CD4-positive, alpha-beta T cell treated with Interleukin-1 beta for 1 hour (primary cell): ENCODE data around the gene DMRTB1.
"Not testable (repeated sequence)": the region's sequence is repeated elsewhere in the genome, so short reads cannot be mapped to it uniquely, and the experiment has no call there.

Experiments used
- DNase-seq, 2 donors: peaks; one replicate each; pipeline ENCODE4 v3.0.0-alpha.2; 2020 to 2022

Gene DMRTB1

DNA sequence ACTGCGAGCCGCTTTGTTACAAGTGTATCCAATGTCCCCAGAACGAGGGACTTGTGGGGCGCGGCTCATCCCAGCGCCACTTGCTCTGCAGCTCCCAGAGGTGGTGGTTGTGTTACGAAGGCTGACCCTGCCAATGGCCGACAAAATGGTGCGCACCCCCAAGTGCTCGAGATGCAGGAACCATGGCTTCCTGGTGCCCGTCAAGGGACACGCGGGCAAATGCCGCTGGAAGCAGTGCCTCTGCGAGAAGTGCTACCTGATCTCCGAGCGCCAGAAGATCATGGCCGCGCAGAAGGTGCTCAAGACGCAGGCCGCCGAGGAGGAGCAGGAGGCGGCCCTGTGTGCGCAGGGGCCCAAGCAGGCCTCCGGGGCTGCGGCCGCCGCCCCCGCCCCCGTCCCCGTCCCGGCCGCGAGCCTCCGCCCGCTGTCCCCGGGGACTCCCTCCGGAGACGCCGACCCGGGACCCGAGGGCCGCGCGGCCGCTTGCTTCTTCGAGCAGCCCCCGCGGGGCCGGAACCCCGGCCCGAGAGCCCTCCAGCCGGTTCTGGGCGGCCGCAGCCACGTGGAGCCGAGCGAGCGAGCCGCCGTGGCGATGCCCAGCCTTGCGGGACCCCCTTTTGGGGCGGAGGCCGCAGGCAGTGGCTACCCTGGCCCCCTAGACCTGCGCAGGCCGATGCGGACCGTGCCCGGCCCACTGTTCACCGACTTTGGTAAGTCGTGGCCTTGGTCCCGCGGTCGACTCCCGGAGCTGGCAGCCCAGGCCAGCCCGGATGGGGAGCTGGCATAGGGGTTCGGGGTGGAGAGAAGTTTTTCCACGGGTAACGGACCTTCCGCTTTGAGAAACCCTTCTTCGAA is at the start of gene DMRTB1:
Gene DMRTB1, plus strand, starts transcription at position 79 of the 855 bp plus-strand sequence. Its CDS starts 55 bp downstream, at position 134.
- DNase-seq = no peak

DNA sequence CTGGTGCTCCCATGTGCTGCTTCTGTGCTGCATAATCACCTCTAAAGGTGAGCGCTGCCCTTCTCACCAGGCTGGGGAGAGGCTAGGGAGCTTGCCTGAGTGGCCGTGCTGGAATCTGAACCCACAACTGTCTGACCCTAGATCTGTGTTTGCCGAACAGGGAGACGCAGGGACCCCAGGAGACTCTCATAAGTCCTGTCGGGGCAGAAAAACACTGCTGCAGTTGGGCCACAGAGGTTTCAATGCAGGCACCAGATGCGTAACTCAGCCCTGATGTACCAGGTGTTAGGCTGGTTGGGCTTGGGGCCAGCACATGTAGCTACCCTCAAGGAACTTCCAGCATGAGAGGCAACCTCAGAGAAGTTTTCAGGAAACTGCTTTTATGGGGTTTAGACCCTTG is 49.5 kb upstream of the DMRTB1 start:
- DNase-seq = no peak

DNA sequence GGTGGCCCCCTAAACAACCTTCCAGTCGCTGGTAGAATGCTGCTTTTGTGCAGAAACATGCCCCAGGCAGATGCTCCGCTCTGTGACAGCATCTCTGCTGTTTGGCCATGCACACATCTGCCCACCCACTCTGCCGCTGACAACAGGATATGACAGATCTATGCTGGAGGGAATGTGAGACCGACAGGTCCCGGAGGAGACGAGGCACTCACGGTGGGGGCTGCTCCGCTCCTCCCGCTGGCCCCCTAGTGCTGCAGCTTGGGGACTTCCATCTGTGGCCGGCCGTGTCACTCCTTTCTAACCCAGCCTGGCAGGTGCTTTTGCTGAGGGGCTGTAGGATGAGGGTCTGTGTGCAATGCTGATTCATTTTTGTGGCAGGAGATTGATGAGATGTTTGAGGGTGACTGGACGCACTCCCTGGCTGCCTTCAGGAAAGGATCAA is 49.1 kb upstream of the DMRTB1 start:
- DNase-seq = peak; percentile 58 to 62

GRCh38 chr1:53410701-53411100 is 48.5 kb upstream of the DMRTB1 start:
- DNase-seq = no peak

DNA sequence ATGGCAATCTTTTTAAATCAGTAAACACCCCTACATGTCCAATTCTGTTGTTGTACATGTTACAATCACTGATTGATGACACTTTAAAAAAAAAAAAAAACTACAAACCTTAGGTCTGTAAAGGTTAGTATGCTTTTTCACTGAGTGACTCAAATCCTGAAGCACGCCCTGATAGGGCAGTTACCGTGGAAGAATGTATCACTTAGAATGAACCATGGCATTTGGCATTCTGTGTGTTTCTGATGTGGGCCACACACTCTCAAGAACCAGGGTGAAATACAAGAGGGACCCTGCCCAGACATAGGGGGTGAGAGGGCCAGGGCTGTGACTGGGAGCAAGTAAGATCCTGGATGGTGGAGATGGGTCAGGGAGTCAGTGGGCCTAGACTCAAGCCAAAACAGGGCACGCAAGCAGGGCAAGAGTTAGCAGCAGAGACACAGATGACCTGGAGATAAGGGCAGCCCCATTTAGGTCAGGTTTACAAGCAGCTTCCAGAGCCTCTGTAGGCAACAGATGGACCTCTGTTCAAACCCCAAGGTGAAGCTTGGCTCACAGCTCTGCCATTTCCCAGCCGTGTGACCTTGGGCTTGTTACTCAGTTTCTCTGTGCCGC is 47.6 kb upstream of the DMRTB1 start:
- no peak for DNase-seq

- no peak for DNase-seq
These were observed 46.7 kb upstream of the DMRTB1 start for GRCh38 chr1:53412285-53413174.

DNA sequence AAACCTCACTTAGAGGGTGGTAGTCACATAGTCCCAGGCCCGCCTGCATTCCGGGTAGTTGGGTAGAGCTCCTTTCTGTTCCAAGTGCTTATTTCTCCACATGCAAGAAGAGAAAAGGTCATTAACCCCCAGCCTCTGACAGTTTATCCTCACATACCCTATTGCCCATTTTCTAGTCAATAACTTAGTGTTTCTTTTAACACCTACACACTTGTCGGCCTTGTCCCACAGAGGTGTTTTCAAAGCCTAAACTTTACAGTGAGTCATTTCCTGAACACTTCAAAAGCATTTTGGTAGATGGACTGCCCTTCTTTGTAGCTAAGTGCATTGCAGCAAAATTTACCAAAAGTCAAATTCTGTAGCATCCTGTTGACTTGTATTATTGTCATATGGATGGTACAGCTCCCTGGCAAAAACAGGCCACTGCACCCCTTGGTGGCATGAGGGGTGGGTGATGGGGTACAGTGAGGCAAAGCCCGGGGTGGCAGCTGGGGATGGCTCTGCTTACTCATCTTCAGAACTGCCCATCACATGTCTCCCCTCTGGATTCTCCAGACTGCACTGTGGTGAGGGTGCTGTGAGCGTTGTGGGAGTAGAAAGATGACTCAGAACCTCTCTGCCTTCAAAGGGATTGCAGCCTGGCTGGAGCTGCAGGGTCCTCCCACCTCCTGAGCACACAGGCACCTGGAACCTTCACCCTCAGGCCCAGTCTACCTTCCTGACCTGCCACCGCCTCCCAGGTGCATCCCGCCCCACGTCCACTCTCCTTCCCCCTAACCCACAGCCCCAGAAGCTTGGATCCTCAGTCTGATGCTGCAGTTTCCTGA is 45.8 kb upstream of the DMRTB1 start:
- DNase-seq = peak; percentile 15 to 66

DNA sequence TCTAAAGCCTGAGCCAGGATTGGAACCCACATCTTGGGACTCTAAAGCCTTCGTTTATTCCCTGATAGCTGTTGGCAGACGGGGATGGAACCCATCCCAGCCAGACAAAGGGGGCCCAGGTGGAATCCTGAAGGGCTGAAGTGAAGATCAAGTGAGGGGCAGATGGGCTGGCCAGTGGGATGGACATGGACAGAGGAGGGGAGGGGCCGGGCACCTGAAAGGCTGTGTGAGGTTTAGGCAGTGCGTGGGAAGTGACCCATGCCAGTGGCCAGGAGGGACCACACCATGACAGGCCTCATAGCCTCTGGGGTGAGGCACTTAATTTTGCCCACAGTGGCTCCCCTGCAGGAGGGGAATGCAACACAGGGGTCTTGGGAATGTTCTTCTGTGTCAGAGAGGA is 44.6 kb upstream of the DMRTB1 start:
- DNase-seq = no peak

DNA sequence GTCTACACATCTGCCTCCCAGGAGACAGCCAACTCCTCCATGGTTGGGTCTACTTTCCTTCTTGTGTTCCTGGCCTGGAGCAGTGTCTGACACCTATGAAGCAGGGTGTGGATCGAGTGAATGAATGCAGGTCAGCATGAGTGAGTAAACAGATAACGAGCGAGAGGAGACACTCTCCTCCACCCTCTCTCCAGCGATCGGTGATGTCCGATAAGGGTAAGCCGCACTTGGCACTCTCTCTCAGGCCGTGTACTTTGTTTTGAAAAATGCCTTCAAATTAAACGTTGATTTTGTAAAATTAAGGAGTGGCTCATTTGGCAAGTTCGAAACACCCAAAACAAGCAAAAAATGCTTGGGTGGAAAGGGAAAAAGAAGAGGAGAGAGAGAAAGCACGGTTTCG is 43.8 kb upstream of the DMRTB1 start:
- no peak for DNase-seq

GRCh38 chr1:53416269-53416813 is 42.9 kb upstream of the DMRTB1 start:
- no peak for DNase-seq

GRCh38 chr1:53417074-53417511 is 42.1 kb upstream of the DMRTB1 start:
- no peak for DNase-seq

DNA sequence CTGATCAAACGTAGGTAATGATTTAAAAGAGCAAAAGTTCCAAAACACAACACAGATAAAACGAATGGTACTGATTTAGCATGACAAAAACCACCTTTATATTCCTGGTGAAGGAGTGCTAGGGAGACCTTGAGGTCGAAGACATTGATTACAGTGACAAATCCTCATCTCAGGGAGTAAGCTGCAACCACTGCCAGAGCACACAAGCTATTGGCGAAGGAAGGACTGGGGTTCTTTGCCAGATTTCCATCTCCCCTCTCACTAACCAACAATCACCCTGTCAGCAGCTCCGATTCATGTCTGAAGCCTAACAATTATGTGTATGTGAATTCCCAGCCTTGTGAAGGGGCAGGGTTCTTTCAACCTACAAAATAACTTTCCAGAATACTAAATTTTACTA is 40.2 kb upstream of the DMRTB1 start:
- no peak for DNase-seq

GRCh38 chr1:53420341-53420740 is 38.9 kb upstream of the DMRTB1 start:
- no peak for DNase-seq

- DNase-seq = no peak
These were observed 38.0 kb upstream of the DMRTB1 start for GRCh38 chr1:53421208-53421607.

DNA sequence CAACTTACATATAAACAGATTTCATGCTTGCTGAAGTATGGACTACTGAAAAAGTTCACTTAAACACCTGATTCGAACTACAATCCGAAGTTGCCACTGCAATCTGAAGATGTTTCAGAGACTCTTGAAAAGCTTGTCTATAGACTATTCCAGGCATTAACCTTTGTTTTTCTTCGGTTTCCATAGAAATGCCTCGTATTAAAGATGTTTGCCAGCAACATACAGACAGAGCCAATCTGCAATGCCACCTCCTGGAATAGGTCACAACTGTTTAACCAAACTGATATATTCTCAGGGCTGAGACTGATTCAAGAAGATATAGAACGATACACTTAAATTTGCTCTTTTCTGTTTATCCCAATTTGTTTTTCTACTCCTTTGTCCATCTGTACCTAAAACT is 28.9 kb upstream of the DMRTB1 start:
- no peak for DNase-seq

DNA sequence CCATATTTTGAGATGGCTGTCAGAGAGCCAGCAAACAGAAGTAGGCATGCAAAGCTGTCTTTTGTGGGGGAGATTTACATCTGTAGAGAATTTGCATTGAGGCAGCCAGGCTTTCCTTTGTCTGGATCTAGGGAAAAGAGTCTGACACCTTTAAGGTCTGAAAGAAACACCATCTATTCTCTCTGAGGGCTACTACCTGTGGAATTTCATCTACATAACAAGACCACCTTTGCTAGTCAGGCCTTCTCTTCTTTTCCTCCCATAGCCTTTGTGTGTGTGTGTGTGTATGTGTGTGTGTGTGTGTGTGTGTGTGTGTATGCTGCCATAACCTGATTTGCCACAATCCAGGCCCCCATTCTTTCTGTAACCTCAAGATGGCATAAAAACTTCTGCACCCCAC is 28.4 kb upstream of the DMRTB1 start:
- no peak for DNase-seq

DNA sequence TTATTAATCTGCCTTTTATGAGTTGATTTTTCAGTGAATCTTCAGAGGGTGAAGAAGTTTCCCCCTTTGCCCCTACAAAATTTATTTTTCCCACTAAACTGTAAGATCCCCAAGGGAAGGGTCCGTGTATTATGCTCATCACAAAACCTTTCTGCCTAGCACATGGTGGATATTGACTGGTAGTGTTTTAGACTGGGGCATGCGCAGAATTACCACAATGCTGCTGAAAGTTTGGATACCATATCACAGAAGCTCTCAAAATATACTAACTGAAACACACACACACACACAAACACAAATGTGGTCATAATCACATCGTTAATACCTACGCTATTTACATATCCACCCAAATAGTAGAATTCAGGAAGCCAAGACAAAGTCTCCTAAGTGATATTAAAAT is 28.0 kb upstream of the DMRTB1 start:
- no peak for DNase-seq

DNA sequence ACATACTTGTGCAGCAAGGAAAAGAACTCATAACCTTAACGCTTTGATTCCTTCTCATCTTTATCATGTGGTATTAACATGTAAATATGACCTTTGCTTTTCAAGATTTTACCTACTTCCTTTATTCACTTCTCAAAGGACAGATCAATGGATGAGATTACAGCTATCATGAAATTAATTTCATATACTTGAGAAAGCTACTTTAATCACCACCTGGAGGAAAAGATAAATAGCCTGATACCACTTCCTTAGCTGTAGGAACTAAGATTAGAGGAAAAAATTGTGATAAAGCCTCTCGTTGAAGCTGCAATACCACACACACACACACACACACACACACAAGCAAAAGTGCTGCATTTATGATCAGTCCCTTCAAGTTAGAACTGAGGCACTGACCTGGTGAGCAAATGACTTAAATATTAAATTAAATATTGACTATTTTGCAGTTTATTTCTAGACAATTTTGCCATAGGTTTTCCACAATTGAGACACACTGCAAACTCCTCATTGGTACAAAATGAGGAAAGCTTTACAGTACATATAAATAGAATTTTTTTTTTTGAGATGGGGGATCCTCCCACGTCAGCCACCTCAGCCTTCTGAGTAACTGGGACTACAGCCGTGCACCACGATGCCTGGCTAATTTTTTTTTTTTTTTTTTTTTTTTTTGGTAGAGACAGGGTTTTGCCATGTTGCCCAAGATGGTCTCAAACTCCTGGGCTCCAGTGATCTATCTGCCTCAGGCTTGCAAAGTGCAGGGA is 27.2 kb upstream of the DMRTB1 start:
- no peak for DNase-seq

DNA sequence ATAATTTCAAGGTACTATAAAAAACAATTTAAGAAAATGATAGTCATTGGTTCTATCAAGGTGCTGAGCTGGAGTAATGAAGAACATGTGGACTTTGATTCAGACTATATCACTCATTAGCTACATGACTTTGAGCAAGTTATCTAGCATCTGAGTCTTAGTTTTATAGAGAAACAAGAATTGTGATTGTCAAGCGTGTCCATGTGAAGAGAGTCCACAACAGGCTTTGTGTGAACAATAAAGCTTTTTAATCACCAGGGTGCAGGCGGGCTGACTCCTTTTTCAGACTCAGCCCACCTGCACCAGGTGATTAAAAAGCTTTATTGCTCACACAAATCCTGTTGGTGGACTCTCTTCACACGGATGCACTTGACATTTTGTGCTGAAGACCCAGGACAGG is 26.6 kb upstream of the DMRTB1 start:
- DNase-seq = no peak

DNA sequence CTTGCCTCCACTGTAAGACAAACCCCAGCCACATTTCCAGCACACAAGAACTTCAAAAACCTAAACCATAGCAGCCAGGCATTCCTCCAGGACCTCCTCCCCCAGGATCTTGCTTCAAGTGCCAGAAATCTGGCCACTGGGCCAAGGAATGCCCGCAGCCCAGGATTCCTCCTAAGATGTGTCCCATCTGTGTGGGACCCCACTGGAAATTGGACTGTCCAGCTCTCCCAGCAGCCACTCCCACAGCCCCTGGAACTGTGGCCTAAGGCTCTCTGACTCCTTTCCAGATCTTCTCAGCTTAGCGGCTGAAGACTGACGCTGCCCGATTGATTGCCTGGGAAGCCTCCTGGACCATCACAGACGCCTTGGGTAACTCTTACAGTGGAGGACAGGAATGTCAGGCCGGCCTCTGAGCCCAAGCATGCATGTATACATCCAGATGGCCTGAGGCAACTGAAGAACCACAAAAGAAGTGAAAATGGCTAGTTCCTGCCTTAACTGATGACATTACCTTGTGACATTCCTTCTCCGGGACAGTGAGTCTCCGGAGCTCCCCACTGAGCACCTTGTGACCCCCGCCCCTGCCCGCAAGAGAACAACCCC is 24.7 kb upstream of the DMRTB1 start:
- not testable (repeated sequence) for DNase-seq

DNA sequence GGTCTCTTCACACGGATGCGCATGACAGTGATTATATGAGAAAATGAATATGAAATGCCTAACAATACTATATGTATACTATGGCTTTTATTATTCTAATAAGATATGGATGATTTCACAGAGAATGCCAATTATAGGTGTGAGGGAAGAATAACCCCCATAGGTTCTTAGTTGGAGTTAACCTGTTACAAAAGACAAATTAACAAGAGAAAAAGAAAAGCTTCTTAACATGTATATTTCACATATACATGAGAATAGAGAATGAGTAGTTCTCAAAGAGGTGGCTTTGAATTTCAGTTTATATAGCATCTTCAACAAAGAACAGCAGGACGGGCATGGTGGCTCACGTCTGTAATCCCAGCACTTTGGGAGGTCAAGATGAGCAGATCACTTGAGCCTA is 24.0 kb upstream of the DMRTB1 start:
- no peak for DNase-seq
